SU-DHL-6 (cell line): Measurements from ENCODE around the gene SAP25.

Source experiments
- CTCF ChIP-seq: fragments of 200-600 bp; sonication (generic); IDR thresholded peaks from one replicate; pipeline ENCODE4 v1.5.1; 2017; ENCODE audit warnings: antibody characterized with exemption, mild to moderate bottlenecking, low read length, moderate library complexity; ENCODE audit not compliant: insufficient read depth, poor library complexity, severe bottlenecking
- EZH2phosphoT487 ChIP-seq: fragments of 200-600 bp; sonication (generic), shearing (Covaris generic); conservative IDR thresholded peaks from 2 replicates; pipeline ENCODE4 v1.6.1; 2018; ENCODE audit warnings: mild to moderate bottlenecking, antibody characterized with exemption, low read length, moderate library complexity, mixed read lengths

GRCh38 chr7:100590077-100590737 lies 16.5 kb upstream of the SAP25 start:
- TF ChIP-seq CTCF (no peak), EZH2phosphoT487 (no peak)
